Measurements from ENCODE around the gene NEK5.
"Not testable (repeated sequence)": the region's sequence is repeated elsewhere in the genome, so short reads cannot be mapped to it uniquely, and the experiment has no call there.

The NEK5 gene

GRCh38 chr13:52082601-52083000 is 46.3 kb downstream of the NEK5 start:
- no peak for DNase-seq

DNA sequence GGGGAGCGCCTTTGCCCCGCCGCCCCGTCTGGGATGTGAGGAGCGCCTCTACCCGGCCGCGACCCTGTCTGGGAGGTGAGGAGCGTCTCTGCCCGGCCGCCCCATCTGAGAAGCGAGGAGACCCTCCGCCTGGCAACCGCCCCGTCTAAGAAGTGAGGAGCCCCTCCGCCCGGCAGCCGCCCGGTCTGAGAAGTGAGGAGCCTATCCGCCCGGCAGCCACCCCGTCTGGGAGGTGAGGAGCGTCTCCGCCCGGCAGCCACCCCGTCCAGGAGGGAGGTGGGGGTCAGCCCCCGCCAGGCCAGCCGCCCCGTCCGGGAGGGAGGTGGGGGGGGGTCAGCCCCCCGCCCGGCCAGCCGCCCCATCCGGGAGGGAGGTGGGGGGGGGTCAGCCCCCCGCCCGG is 49.0 kb downstream of the NEK5 start:
- not testable (repeated sequence) for DNase-seq

GRCh38 chr13:52070929-52071523 is 57.8 kb downstream of the NEK5 start:
- DNase-seq, result no peak

- no peak for DNase-seq
Measured at GRCh38 chr13:52067237-52067636, 61.6 kb downstream of the NEK5 start.

DNA sequence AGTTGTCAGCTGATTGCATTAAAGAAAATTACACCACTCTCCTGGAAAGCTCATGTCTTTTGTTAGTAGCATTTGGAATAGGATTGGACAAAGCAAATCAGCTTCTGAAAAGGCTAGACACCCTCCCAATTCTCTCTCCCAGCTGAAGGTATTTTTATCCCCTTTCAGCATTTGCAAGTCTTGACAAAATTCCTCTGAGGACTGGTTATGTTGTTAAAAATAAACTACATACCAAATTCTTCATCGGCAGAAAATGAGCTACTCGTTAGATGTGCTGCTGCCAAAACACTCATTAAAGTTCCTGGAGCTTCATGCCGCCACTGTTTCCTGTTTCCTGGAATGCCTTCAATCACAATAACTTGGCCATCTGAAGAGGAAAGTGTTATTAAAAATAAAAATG is 67.3 kb downstream of the NEK5 start:
- no peak for DNase-seq

GRCh38 chr13:52061064-52061463 is 67.8 kb downstream of the NEK5 start:
- not testable (repeated sequence) for DNase-seq

DNA sequence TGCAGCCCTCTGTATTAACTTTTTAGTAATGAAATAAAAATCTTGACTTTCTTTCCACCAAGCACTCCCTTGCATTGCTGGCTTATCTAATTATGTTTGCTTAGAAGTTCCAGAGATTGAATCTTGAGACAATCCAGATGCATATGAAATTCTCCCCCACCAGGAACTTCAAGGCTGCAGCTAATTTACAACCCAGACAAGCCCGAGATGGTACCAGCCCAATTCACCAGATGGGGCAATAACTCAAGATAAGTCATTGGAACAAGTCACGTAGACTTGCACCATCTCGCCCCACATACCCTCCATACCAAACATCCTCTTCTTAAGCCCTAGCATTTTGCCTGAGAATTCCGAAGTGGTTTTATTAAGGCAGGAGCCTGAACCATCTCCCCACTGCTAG is 75.4 kb downstream of the NEK5 start:
- no peak for DNase-seq

DNA sequence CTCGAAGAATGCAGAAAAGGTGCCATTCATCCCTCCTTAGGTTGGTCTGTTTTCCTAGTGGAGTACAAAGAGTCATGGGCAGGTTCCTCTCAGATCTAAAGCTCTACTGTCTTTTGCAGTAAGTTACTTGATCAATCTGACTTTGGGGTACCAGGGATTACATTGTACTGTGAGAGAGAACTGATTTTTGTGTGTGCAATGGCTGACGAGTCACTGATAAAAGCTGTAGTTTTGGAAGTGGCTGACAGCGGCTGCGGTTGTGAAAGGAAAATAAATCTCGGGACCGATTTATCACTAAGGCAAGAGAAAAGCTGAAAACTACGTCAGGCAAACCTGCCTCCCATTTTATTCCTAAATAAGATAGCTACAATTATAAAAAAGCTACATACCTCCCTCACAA is 77.5 kb downstream of the NEK5 start:
- DNase-seq, result no peak

- no peak for DNase-seq
Measured at GRCh38 chr13:52048516-52048915, 80.4 kb downstream of the NEK5 start.

DNA sequence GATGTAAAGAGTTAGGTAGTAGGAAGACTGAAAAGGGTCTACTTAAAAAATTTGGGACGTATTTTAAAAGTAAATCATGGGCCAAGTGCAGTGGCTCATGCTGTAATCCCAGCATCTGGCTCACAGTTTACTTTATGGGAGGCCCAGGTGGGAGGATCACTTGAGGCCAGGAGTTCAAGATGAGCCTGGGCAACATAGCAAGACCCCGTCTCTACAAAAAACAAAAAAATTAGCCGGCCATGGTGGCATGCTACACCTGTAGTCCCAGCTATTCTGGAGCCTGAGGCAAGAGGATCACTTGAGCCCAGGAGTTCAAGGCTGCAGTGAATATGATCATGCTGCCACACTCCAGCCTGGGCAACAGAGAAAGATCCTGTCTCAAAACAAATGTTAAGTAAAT is 81.4 kb downstream of the NEK5 start:
- no peak for DNase-seq

GRCh38 chr13:52043675-52044074 is 85.2 kb downstream of the NEK5 start:
- DNase-seq, result no peak

DNA sequence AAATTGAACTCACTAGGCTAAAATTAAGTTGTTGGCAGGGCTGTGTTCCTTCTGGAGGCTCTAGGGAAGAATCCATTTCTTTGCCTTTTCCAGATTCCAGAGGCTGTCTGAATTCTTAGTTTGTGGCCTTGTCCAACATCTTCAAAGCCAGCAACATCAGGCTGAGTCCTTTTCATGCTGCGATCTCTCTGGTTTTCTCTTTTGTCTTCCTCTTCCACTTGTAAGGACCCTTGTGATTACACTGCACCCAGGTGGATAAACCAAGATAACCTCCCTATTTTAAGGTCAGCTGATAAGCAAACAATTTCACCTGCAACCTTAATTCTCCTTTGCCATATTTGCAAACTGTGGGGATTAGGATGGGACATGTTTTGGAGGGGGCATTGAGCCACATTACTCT is 92.8 kb downstream of the NEK5 start:
- DNase-seq, result no peak

DNA sequence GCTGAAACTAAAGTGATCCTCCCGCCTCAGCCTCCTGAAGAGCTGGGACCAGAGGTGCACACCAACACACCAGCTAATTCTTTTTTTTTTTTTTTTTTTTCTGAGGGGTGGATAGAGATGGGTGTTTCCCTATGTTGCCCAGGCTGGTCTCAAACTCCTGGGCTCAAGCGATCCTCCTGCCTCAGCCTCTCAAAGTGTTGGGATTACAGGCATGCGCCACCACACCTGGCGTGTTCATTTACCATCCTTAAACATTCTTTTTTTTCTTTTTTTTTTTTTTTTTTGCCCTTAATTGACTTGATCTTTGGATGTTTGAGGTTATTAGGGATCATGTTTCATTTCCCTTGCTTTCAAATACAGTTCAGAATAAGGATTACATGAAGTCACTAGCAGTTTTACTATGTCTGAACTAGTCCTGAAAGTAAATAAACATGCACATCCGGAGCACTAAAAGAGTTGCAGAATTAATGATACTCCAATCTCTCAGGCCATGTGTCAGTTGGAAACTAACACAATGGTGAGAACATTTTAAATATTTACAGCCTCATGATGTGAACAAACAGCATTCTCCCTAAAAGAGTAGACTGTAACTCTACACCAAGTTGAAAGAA is 94.2 kb downstream of the NEK5 start:
- no peak for DNase-seq

DNA sequence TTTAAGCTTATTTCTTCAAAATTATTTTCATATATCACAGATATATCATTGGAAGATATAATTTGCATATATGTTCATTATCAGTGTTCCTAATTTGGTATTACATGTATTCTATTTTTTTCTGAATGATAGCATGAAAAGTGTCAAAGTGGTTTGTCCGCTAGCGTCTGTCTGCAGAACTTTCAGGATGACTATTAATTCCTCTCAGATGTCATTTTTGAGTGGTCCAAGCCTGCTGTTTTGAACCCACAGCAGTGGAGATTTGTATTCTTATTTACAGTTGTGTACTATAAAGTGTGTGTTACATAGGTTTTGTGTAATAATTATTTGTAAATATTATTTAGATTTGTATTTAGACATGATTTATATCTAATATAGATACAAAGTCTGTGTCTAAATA is 95.8 kb downstream of the NEK5 start:
- DNase-seq, result no peak

DNA sequence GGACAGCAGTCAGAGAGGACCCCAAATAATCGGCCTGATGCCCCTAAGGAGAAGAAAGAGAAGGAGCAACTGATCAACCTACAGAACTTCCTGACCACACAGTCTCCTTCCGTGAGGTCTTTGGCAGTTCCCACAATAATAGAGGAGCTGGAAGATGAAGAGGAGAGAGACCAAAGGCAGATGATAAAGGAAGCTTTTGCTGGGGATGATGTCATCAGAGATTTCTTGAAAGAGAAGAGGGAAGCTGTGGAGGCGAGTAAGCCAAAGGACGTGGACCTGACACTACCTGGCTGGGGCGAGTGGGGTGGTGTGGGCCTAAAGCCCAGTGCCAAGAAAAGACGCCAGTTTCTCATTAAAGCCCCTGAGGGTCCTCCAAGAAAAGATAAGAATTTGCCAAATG is 98.5 kb downstream of the NEK5 start:
- DNase-seq, result not testable (repeated sequence)

DNA sequence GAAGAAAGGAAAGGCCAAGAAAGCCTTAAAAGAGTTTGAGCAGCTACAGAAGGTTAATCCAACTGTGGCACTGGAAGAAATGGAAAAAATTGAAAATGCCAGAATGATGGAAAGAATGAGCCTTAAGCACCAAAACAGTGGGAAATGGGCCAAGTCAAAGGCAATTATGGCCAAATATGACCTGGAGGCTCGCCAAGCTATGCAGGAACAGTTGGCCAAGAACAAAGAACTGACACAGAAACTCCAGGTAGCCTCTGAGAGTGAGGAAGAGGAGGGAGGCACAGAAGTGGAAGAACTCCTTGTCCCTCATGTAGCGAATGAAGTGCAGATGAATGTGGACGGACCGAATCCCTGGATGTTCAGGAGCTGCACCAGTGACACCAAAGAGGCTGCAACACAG is 99.3 kb downstream of the NEK5 start:
- DNase-seq, result no peak

GRCh38 chr13:52027832-52028231 is 101.0 kb downstream of the NEK5 start:
- no peak for DNase-seq

DNA sequence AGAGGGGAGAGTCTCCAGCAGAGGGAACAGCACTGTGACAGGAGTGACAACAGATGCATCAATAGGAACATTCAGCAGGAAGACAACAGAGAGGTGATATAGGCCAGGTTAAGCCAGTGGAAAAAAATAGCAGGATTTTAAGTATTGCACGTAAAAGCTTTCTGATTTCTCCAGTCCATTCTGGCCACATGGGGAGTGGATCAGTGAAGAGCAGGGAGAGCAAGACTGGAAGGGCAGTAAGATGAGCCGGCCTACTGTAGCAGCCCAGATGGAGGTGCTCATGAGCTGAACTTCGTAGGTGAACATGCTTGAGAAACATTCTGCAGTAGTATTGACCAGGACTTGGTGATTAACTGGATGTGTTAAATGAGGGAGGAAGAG is 102.6 kb downstream of the NEK5 start:
- no peak for DNase-seq

DNA sequence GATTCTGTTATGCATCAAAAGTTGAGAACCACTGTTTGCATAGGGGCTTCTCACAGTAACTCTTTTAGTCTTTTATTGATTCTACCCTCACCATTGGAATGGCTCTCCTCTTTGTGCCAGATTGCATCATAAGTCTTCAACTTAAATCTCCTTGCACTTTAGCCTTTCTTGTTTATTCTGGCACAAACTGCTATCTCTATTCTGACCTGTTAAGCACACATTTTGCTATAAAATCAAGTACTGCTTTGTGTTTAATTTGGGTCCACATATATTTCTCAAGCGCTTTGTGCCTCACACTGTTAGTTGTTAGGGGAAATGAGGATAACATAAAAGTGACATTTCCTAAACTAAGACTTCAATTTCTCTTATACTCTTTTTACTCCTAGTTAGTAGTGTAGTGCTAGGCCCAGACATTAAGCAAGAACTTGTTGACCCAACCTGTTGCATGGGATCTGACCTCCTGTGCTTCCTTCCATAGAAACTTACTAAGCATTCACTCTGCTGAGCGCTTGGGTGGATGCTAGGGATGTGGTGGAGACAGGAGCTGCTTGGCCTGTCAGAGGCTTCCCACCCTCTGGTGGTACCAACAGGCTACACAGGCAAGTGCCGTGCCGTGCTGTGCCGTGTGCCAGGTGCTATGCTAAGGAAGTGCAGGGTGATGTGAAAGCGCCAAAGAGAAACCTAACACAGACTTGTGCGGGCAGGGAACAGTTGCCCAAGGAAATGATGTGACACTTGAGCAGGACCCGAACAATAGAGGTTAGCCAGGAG is 103.2 kb downstream of the NEK5 start:
- no peak for DNase-seq

DNA sequence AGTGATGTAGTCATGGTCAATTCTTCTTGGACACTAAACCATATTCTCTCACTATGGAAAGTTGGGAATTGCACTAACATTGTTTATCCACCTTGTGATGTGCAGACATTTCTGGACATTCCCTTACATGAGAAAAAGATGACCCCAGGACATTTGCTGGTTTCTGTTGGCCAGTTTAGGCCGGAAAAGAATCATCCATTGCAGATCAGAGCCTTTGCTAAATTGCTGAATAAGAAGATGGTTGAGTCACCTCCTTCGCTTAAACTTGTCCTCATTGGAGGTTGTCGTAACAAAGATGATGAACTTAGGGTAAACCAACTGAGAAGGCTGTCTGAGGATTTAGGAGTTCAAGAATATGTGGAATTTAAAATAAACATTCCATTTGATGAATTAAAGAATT is 104.4 kb downstream of the NEK5 start, which contains the start of gene UTP14C:
Gene UTP14C (plus strand): TSS at position 211 of the 400 bp plus-strand sequence. CDS start 4,114 bp downstream, outside the sequence.
- DNase-seq, result no peak

- DNase-seq, result no peak
Measured at GRCh38 chr13:52022356-52022755, 106.5 kb downstream of the NEK5 start.

DNA sequence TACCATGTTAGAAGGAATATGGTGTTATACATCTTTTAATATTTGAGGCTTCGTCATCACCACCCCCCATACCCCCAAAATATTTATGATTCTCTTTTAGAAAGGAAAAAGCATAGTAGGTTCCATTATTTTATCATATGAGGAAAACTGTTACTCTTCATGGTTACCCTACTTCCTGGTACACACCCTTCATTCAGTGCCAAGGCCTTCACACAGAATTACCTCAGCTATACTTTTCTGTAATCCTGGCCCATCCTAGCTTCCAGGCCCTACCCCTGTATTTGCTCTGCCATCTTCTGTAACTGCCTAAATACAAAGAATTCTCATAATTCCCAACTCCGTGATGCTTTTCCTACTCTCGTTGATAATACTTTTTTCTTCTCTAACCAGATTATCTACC is 108.7 kb downstream of the NEK5 start:
- no peak for DNase-seq

DNA sequence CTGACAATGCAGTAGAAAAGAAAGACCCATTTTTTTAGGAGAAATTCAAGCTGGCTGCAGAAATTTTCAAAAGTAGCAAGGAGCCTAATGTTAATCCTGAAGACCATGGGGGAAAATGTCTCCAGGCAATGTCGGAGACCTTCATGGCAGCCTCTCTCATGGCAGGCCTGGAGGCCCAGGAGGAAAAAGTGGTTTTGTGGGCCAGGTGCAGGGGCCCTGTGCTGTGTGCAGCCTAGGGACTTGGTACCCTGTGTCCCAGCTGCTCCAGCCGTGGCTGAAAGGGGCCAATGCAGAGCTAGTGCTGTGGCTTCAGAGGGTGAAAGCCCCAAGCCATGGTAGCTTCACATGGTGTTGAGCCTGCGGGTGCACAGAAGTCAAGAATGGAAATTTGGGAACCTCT is 112.6 kb downstream of the NEK5 start:
- DNase-seq, result no peak

Measured in nucleus accumbens (tissue), 56 donors.